AG04450 (cell line): ENCODE measurements around the gene CDH2. TPM values are rescaled to one million over a fixed set of nuclear protein-coding genes. Genes with fewer than 3 reads are reported as not detected.

Experiments used
- CTCF ChIA-PET: fragments of 300-600, 350-600 bp; formaldehyde crosslinking; extraction: SDS; loops from one replicate; lab custom pipeline; 2022; ENCODE audit warnings: antibody characterized with exemption, inconsistent platforms; lab: Charles Lee
- POLR2A ChIA-PET: fragments of 350-600 bp; formaldehyde crosslinking; extraction: SDS; loops from one replicate; lab custom pipeline; 2021; ENCODE audit warnings: antibody characterized with exemption, inconsistent platforms; lab: Yijun Ruan, JAX
- DNase-seq: peaks from one replicate; pipeline ENCODE4 v3.0.0-alpha.2; 2011; ENCODE audit warnings: low read depth, low spot score
- H3K27ac ChIP-seq: one replicate; pipeline ENCODE4 v1.5.1; 2012; ENCODE audit warnings: low read depth, low read length, control low read depth
- H3K27me3 ChIP-seq: one replicate; pipeline ENCODE4 v1.6.0; 2012; ENCODE audit warnings: low read length; ENCODE audit not compliant: control insufficient read depth, insufficient read depth
- H3K4me3 ChIP-seq: 2 replicates; pipeline ENCODE4 v1.5.1; 2011; ENCODE audit warnings: mild to moderate bottlenecking, low read depth, low read length, control low read depth
- H3K9me3 ChIP-seq: 2 replicates; pipeline ENCODE4 v1.5.1; 2012; ENCODE audit warnings: low read length; ENCODE audit not compliant: control insufficient read depth, insufficient read depth
- CTCF ChIP-seq: IDR thresholded peaks from 2 replicates; pipeline ENCODE4 v1.5.1; 2011; ENCODE audit warnings: low read depth, low read length, control low read depth, inconsistent platforms
- polyA plus RNA-seq: library from polyadenylated mRNA; depleted of rRNA; stranded (reverse); fragments of >200 nt; gene quantifications from 2 replicates; pipeline ENCODE4 v1.2.3, GENCODE V29; 2011

Gene CDH2
- polyA plus RNA-seq, 1 experiment: 45.9 TPM

GRCh38 chr18:28034567-28034966 lies 142.4 kb downstream of the CDH2 start:
- CTCF ChIA-PET: interaction anchor here (1.6 kb wide), 1 partner anchor 155 kb away, joined by 8 read pairs; no protein-coding TSS in a partner anchor
- H3K27me3 ChIP-seq: no peaks in the 10 kb centered on the region
- POLR2A ChIA-PET: no interaction called here
- no peak for DNase-seq
- no peaks in the 10 kb centered on the region for H3K9me3 ChIP-seq
- H3K4me3 ChIP-seq: no peak overlapping the region
- no peak for TF ChIP-seq CTCF
- no peak overlapping the region for H3K27ac ChIP-seq

- H3K27ac ChIP-seq: no peak overlapping the region
- ChIA-PET POLR2A (no interaction called here), CTCF (no interaction called here)
- H3K9me3 ChIP-seq: no peaks in the 10 kb centered on the region
- no peak for DNase-seq
- no peak overlapping the region for H3K4me3 ChIP-seq
- no peak for TF ChIP-seq CTCF
- H3K27me3 ChIP-seq: no peaks in the 10 kb centered on the region
Measured at GRCh38 chr18:28032177-28032576, 144.8 kb downstream of the CDH2 start.

DNA sequence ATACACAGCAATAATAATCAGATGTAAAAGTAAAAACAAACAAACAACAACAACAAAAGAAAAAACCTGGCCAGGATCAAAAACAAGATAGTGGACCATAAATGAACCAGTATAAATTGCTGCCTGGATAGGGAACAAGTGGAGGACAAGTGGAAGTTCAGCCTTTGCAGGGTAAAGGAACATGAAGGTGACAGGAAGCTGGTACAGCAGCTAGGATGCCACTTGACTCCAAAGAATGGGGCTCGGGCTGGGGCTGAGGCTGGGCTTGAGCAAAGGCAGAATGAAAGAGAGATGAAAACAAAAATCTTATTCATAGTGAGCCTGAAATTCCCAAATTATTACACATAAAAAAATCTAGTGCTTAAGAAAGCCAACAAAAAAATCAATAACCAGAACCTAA lies 146.5 kb downstream of the CDH2 start:
- POLR2A ChIA-PET: no interaction called here
- CTCF ChIA-PET: no interaction called here
- no peak for DNase-seq
- Histone ChIP-seq H3K4me3 (no peak overlapping the region), H3K27ac (no peak overlapping the region), H3K27me3 (no peaks in the 10 kb centered on the region), H3K9me3 (no peaks in the 10 kb centered on the region)
- TF ChIP-seq CTCF: no peak

GRCh38 chr18:28027755-28028154 lies 149.2 kb downstream of the CDH2 start:
- Histone ChIP-seq H3K9me3 (no peaks in the 10 kb centered on the region), H3K4me3 (no peak overlapping the region), H3K27me3 (no peaks in the 10 kb centered on the region), H3K27ac (no peak overlapping the region)
- TF ChIP-seq CTCF: no peak
- ChIA-PET POLR2A (no interaction called here), CTCF (interaction anchor here (0.8 kb wide), 1 partner anchor 10 kb away, joined by 3 read pairs; no protein-coding TSS in a partner anchor)
- no peak for DNase-seq

GRCh38 chr18:28019425-28020108 lies 157.4 kb downstream of the CDH2 start:
- Histone ChIP-seq H3K4me3 (no peak overlapping the region), H3K27me3 (no peaks in the 10 kb centered on the region), H3K9me3 (no peaks in the 10 kb centered on the region), H3K27ac (no peak overlapping the region)
- no peak for TF ChIP-seq CTCF
- CTCF ChIA-PET: no interaction called here
- POLR2A ChIA-PET: no interaction called here
- no peak for DNase-seq
